Osteocyte (in vitro differentiated cells): ENCODE results near the gene WDR72. TPM values are rescaled to one million over a fixed set of nuclear protein-coding genes. Genes with fewer than 3 reads are reported as not detected.

Source experiments
- DNase-seq: peaks from one replicate; pipeline ENCODE4 v3.0.0; 2021; ENCODE audit warnings: mixed read lengths; ENCODE audit not compliant: unreplicated experiment; ENCODE audit errors: extremely low spot score
- H3K27ac Mint-ChIP-seq: one replicate; pipeline ENCODE4 v1.8.0; 2021; ENCODE audit warnings: mild to moderate bottlenecking, mixed read lengths; ENCODE audit not compliant: unreplicated experiment
- H3K27me3 Mint-ChIP-seq: one replicate; pipeline ENCODE4 v1.8.0; 2021; ENCODE audit warnings: mixed read lengths; ENCODE audit not compliant: unreplicated experiment
- H3K36me3 Mint-ChIP-seq: one replicate; pipeline ENCODE4 v1.8.0; 2021; ENCODE audit warnings: mixed read lengths; ENCODE audit not compliant: unreplicated experiment
- H3K4me1 Mint-ChIP-seq: one replicate; pipeline ENCODE4 v1.8.0; 2021; ENCODE audit warnings: mixed read lengths; ENCODE audit not compliant: unreplicated experiment
- H3K4me3 Mint-ChIP-seq: one replicate; pipeline ENCODE4 v1.8.0; 2021; ENCODE audit warnings: mild to moderate bottlenecking, moderate library complexity, mixed read lengths; ENCODE audit not compliant: unreplicated experiment
- H3K9me3 Mint-ChIP-seq: one replicate; pipeline ENCODE4 v1.8.0; 2021; ENCODE audit warnings: mixed read lengths; ENCODE audit not compliant: unreplicated experiment
- total RNA-seq: library from RNA; stranded (reverse); gene quantifications from 2 replicates; pipeline ENCODE4 v1.2.1, GENCODE V29; 2021
- TF ChIP-seq, protein P1 (sequence below): fragments of 200-600 bp; sonication (generic); IDR thresholded peaks from 2 replicates; pipeline ENCODE4 v1.5.0; 2021; ENCODE audit warnings: antibody characterized with exemption, mild to moderate bottlenecking, moderate library complexity

Gene WDR72
- total RNA-seq, 1 donor from 2014 or later = 0.38 TPM

DNA sequence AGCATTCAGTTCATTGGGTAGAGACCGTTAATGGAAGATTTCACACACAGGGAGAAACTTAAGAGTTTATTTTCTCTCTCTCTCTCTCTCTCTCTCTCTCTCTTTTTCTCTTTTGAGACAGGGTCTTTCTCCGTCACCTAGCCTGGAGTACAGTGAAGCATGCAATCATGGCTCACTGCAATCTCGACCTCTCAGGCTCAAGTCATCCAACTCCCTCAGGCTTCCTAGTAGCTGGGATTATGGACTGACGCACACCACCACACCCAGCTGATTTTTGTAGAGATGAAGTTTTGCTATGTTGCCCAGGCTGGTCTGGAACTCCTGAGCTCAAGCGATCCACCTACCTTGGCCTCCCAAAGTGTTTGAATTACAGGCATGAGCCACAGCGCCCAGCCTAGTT is 1.6 kb downstream of the WDR72 start:
- no peak overlapping the region for H3K4me3 Mint-ChIP-seq

DNA sequence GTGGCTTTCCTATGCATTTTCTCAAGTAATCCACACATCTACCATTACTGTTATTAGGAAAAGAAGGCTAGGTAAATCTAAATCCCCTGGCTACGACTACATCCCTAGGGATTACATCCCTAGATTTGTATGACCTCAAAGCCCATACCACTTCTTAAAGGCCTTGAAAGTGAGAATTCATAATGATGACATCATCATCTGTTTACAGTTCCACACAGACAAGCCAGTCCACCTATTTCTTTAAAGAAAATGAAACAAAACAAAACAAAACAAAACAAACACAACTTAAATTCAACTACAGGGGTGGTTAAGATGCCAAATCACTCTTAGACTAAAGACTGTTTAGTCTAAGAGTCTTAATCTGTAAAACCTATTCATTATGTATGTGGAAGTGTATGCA is 5.7 kb downstream of the WDR72 start:
- peaks cover 2% of the 10 kb centered on the region for H3K4me1 Mint-ChIP-seq
- peaks cover 7% of the 10 kb centered on the region for H3K27me3 Mint-ChIP-seq
- DNase-seq = no peak
- TF ChIP-seq, protein P1, sequence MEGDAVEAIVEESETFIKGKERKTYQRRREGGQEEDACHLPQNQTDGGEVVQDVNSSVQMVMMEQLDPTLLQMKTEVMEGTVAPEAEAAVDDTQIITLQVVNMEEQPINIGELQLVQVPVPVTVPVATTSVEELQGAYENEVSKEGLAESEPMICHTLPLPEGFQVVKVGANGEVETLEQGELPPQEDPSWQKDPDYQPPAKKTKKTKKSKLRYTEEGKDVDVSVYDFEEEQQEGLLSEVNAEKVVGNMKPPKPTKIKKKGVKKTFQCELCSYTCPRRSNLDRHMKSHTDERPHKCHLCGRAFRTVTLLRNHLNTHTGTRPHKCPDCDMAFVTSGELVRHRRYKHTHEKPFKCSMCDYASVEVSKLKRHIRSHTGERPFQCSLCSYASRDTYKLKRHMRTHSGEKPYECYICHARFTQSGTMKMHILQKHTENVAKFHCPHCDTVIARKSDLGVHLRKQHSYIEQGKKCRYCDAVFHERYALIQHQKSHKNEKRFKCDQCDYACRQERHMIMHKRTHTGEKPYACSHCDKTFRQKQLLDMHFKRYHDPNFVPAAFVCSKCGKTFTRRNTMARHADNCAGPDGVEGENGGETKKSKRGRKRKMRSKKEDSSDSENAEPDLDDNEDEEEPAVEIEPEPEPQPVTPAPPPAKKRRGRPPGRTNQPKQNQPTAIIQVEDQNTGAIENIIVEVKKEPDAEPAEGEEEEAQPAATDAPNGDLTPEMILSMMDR = no peak
- H3K4me3 Mint-ChIP-seq = no peak overlapping the region
- H3K27ac Mint-ChIP-seq = no peak overlapping the region
- H3K36me3 Mint-ChIP-seq = no peaks in the 10 kb centered on the region
- H3K9me3 Mint-ChIP-seq = no peaks in the 10 kb centered on the region

More for the DNA sequence above, 1.6 kb downstream of the WDR72 start:
- TF ChIP-seq, protein P1 = no peak
- H3K36me3 Mint-ChIP-seq = no peaks in the 10 kb centered on the region
- DNase-seq = no peak
- peaks cover 2% of the 10 kb centered on the region for H3K4me1 Mint-ChIP-seq
- peaks cover 24% of the 10 kb centered on the region for H3K27me3 Mint-ChIP-seq
- H3K9me3 Mint-ChIP-seq = no peaks in the 10 kb centered on the region
- no peak overlapping the region for H3K27ac Mint-ChIP-seq

DNA sequence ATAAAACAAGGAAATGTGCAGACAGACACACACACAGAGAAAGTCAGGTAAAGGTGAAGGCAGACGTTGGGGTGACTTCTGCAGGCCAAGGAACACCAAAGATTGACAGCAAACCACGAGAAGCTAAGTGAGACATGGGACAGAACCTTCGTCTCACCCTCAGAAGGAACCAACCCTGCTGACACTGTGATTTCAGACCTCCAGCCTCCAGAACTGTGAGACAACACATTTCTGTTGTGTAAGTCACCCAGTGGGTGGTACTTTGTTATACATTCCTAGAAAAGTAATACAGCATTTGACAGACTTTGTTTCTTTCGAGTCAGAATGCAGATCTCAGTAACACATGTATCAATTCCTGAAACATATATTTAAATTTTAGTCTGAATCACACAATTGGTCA is 7.1 kb downstream of the WDR72 start:
- TF ChIP-seq, protein P1 = no peak
- Mint-ChIP-seq H3K36me3 (no peaks in the 10 kb centered on the region), H3K4me3 (no peak overlapping the region), H3K27me3 (no peaks in the 10 kb centered on the region), H3K27ac (no peak overlapping the region), H3K4me1 (no peaks in the 10 kb centered on the region), H3K9me3 (no peaks in the 10 kb centered on the region)
- no peak for DNase-seq

DNA sequence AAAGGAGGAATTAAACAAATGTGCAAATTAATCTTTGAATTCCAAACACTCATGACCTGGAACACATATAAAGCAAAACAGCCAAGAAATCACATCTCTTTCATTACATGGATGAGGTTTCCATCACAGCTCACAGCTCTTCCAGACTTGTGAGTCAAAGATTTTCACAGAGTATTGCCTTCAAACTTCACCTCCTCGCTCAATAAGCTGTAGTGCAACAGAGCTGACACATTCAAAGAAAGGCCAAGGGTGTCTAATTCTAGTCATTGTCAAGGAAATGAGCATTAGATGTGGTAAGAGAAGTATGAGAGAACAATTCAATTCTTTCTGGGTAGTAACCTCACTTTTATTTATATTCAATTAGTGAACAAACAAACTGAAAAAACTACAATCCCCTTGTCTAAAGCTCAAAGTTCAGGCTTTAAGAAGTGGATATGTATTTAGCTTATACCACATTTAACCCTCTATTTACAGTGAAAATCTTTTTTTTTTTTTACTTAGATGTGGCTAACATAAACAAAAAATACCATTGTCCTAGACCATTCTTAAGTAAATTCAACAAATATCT is 11.9 kb downstream of the WDR72 start:
- Mint-ChIP-seq H3K27ac (no peak overlapping the region), H3K4me3 (no peak overlapping the region), H3K4me1 (no peaks in the 10 kb centered on the region), H3K9me3 (no peaks in the 10 kb centered on the region), H3K27me3 (no peaks in the 10 kb centered on the region), H3K36me3 (no peaks in the 10 kb centered on the region)
- TF ChIP-seq, protein P1 = no peak
- DNase-seq = no peak

DNA sequence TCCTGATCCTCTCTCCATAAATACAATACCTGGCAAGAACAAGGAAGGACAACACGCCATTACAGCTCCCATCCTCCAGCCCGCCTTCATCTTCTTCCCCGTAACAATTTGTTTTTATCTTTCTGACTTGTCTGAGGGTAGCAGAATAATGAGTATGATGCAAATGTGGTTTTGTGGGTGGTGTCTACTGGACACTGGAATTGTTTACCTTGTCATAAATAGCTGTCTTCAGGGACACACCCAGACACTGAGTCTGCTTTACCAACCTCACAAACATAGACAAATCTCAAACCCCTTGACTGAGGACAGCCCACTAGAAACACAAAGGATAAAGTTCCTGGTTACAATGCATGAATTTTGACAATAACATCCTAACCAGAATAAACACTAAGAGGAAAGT is 13.4 kb downstream of the WDR72 start:
- no peaks in the 10 kb centered on the region for H3K36me3 Mint-ChIP-seq
- no peak overlapping the region for H3K27ac Mint-ChIP-seq
- TF ChIP-seq, protein P1 = no peak
- no peak for DNase-seq
- H3K4me3 Mint-ChIP-seq = no peak overlapping the region
- no peaks in the 10 kb centered on the region for H3K27me3 Mint-ChIP-seq
- H3K4me1 Mint-ChIP-seq = no peaks in the 10 kb centered on the region
- no peaks in the 10 kb centered on the region for H3K9me3 Mint-ChIP-seq
